Measurements from ENCODE around the gene RAB31. TPM values are rescaled to one million over a fixed set of nuclear protein-coding genes. Genes with fewer than 3 reads are reported as not detected.
A peak's percentile ranks its signal among the peaks of the same experiment; 100 is the strongest.

Gene RAB31
- total and polyA plus RNA-seq, 2 of the 13 experiments (the other 11 are each of a cell fraction or from before 2014, with no cell fraction given), result 1.1 to 1.7 TPM

- TF ChIP-seq DMTF1 (CRISPR knock-in tag; IDR thresholded peaks at IDR 0.05), result no peak
- TF ChIP-seq NFYB (CRISPR knock-in tag; IDR thresholded peaks at IDR 0.05), result no peak
- no peak for TF ChIP-seq ZNF441 (CRISPR knock-in tag; IDR thresholded peaks at IDR 0.05; ENCODE audit: borderline replicate concordance)
- peak; percentile 57 for TF ChIP-seq TEAD3 (CRISPR knock-in tag; optimal IDR thresholded peaks at IDR 0.05; ENCODE audit: borderline replicate concordance)
- no peak for TF ChIP-seq CREB3 (CRISPR knock-in tag; IDR thresholded peaks at IDR 0.05)
- TF ChIP-seq HMGA1 (CRISPR knock-in tag; conservative IDR thresholded peaks at IDR 0.05), result no peak
- no peak for TF ChIP-seq IRX3 (CRISPR knock-in tag; IDR thresholded peaks at IDR 0.05; ENCODE audit: borderline replicate concordance, low read depth)
- no peak for TF ChIP-seq ZNF20 (CRISPR knock-in tag; IDR thresholded peaks at IDR 0.05)
- peak; percentile 40; the same call in 1 of the 2 replicates for TF ChIP-seq HHEX (CRISPR knock-in tag; IDR thresholded peaks at IDR 0.05)
- TF ChIP-seq GLI4 (CRISPR knock-in tag; IDR thresholded peaks at IDR 0.05; ENCODE audit: borderline replicate concordance), result no peak
- peak; percentile 69; the same call in 1 of the 2 replicates for TF ChIP-seq ETV5 (CRISPR knock-in tag; IDR thresholded peaks at IDR 0.05; ENCODE audit: borderline replicate concordance)
- TF ChIP-seq MAFG (CRISPR knock-in tag; IDR thresholded peaks at IDR 0.05), result no peak
- no peak for TF ChIP-seq ERF (CRISPR knock-in tag; IDR thresholded peaks at IDR 0.05)
- no peak for TF ChIP-seq ZNF124 (CRISPR knock-in tag; IDR thresholded peaks at IDR 0.05)
- no peak for TF ChIP-seq SP4 (CRISPR knock-in tag; IDR thresholded peaks at IDR 0.05)
- TF ChIP-seq CREB1 (IDR thresholded peaks at IDR 0.05), result no peak
- TF ChIP-seq CREB1 (CRISPR knock-in tag; IDR thresholded peaks at IDR 0.05), result no peak
- no peak for TF ChIP-seq SSRP1 (CRISPR knock-in tag; IDR thresholded peaks at IDR 0.05)
- 0 out of 2 replicates have a peak, but pooled peaks have one; percentile 12 for TF ChIP-seq PAXIP1 (CRISPR knock-in tag; conservative IDR thresholded peaks at IDR 0.05)
- no peak for TF ChIP-seq MLLT10 (CRISPR knock-in tag; IDR thresholded peaks at IDR 0.05)
- no peak for TF ChIP-seq PHF8 (CRISPR knock-in tag; IDR thresholded peaks at IDR 0.05)
- TF ChIP-seq ZBTB2 (CRISPR knock-in tag; IDR thresholded peaks at IDR 0.05; ENCODE audit: low read depth), result no peak
- TF ChIP-seq MAF1 (CRISPR knock-in tag; IDR thresholded peaks at IDR 0.05; ENCODE audit: borderline replicate concordance), result no peak
- peak; percentile 63 for TF ChIP-seq HNF4A (CRISPR knock-in tag; IDR thresholded peaks at IDR 0.05)
- TF ChIP-seq BHLHE40 (IDR thresholded peaks at IDR 0.05; ENCODE audit: low read length), result no peak
- no peak for TF ChIP-seq MAFF (IDR thresholded peaks at IDR 0.05; ENCODE audit: low read depth, low read length)
- peak; percentile 57; the same call in 1 of the 2 replicates for TF ChIP-seq SOX5 (CRISPR knock-in tag; IDR thresholded peaks at IDR 0.05; ENCODE audit: borderline replicate concordance)
Observed at GRCh38 chr18:9765501-9765900, 57.4 kb downstream of the RAB31 start (continued).
